ENCODE measurements around the gene GSE1.

GSE1 gene

GRCh38 chr16:85607321-85607765 is 5.8 kb upstream of the GSE1 start:
- TF ChIP-seq, protein P1, sequence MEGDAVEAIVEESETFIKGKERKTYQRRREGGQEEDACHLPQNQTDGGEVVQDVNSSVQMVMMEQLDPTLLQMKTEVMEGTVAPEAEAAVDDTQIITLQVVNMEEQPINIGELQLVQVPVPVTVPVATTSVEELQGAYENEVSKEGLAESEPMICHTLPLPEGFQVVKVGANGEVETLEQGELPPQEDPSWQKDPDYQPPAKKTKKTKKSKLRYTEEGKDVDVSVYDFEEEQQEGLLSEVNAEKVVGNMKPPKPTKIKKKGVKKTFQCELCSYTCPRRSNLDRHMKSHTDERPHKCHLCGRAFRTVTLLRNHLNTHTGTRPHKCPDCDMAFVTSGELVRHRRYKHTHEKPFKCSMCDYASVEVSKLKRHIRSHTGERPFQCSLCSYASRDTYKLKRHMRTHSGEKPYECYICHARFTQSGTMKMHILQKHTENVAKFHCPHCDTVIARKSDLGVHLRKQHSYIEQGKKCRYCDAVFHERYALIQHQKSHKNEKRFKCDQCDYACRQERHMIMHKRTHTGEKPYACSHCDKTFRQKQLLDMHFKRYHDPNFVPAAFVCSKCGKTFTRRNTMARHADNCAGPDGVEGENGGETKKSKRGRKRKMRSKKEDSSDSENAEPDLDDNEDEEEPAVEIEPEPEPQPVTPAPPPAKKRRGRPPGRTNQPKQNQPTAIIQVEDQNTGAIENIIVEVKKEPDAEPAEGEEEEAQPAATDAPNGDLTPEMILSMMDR (IDR thresholded peaks at IDR 0.05; ENCODE audit: low read depth, low read length, missing control alignments), result no peak
- DNase-seq (ENCODE audit: extremely low read depth, low read depth), result no peak
- H3K4me3 ChIP-seq (replicated peaks; ENCODE audit: low read depth, low read length), result no peak overlapping the region

DNA sequence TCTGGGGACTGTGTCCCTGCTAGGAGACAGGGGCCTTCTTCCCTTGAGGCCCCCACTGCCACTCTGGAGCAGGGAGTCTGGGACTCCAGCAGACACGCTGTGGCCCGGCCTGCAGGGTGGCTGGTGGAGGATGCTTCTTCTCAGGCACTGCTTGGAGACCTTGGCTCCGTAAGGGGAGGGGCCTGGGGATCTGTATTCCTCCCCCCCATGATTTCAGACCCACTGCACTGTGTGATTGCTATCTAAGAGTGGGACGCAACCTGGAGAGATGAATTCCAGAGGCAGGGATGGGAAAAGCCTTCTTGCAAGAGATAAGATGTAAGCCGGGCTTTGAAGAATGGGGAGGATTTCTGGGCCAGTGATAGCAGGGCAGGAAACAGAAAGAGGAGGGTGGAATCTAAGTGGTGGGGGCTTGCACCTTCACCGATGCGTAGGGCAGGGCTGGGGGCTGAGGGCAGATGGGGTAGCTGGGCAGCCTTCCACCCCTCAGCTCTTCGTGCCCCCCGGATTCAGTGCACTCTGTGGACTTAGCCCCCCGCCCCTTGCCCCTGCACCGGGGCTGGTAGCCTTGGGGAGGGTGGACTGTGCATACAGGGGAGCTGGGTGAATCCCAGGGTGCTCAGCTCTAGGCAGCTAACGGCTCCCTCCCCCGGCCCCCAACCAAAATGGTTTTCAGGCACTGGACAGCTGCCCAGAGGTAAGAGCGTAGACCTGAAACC is 5.2 kb upstream of the GSE1 start:
- DNase-seq (ENCODE audit: extremely low read depth, low read depth), result no peak
- no peak overlapping the region for H3K4me3 ChIP-seq (replicated peaks; ENCODE audit: low read depth, low read length)
- TF ChIP-seq, protein P1 (IDR thresholded peaks at IDR 0.05; ENCODE audit: low read depth, low read length, missing control alignments), result no peak

GRCh38 chr16:85608515-85608885 is 4.6 kb upstream of the GSE1 start:
- no peak for DNase-seq (ENCODE audit: extremely low read depth, low read depth)
- H3K4me3 ChIP-seq (replicated peaks; ENCODE audit: low read depth, low read length), result no peak overlapping the region
- TF ChIP-seq, protein P1 (IDR thresholded peaks at IDR 0.05; ENCODE audit: low read depth, low read length, missing control alignments), result no peak

DNA sequence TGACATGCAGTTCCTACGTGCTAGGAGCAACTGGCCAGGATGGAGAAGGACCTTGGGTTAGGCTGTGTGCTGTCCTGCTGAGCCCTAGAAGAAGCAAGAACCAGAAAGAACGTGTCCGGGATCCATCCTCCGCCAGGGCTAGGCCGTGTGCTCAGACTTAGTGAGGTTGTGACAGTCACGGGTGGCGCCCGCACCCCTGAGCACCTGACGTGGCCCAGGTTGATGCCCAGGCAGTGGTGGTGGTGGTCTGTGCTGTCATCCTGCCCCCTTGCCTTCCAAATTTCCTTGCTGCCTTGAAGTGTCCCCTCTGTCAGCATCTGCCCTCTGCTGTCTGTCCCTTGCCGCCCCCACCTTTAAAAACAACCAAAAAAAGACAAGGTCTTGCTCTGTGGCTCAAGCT is 4.2 kb upstream of the GSE1 start:
- TF ChIP-seq, protein P1 (IDR thresholded peaks at IDR 0.05; ENCODE audit: low read depth, low read length, missing control alignments), result no peak
- DNase-seq (ENCODE audit: extremely low read depth, low read depth), result no peak
- no peak overlapping the region for H3K4me3 ChIP-seq (replicated peaks; ENCODE audit: low read depth, low read length)

GRCh38 chr16:85609539-85609938 is 3.6 kb upstream of the GSE1 start:
- TF ChIP-seq, protein P1 (IDR thresholded peaks at IDR 0.05; ENCODE audit: low read depth, low read length, missing control alignments), result no peak
- H3K4me3 ChIP-seq (replicated peaks; ENCODE audit: low read depth, low read length), result no peak overlapping the region
- DNase-seq (ENCODE audit: extremely low read depth, low read depth), result no peak

GRCh38 chr16:85610059-85610445 is 3.1 kb upstream of the GSE1 start:
- TF ChIP-seq, protein P1 (IDR thresholded peaks at IDR 0.05; ENCODE audit: low read depth, low read length, missing control alignments), result no peak
- DNase-seq (ENCODE audit: extremely low read depth, low read depth), result no peak
- no peak overlapping the region for H3K4me3 ChIP-seq (replicated peaks; ENCODE audit: low read depth, low read length)

Measured in HFF-Myc (cell line).